ENCODE results near the gene LAMA3.

GRCh38 chr18:23950644-23951043 lies 261.4 kb downstream of the LAMA3 start:
- TF ChIP-seq CTCF (IDR thresholded peaks at IDR 0.05; ENCODE audit: extremely low read depth in 1 of 2, insufficient read depth in 1 of 2, low read depth in 1 of 2, low read length in 2 of 2) (no peak), POLR2A (IDR thresholded peaks at IDR 0.05; ENCODE audit: low read depth, low read length) (no peak), EZH2 (IDR thresholded peaks at IDR 0.05; ENCODE audit: borderline replicate concordance, low read depth, low read length, severe bottlenecking) (no peak), JUN (IDR thresholded peaks at IDR 0.05; ENCODE audit: borderline replicate concordance, insufficient read depth, insufficient read length, low read depth) (no peak), POLR2AphosphoS5 (IDR thresholded peaks at IDR 0.05; ENCODE audit: insufficient read depth, low read depth, low read length) (no peak), GATA2 (IDR thresholded peaks at IDR 0.05; ENCODE audit: insufficient read depth, insufficient read length, low read depth, low read length) (no peak), FOS (IDR thresholded peaks at IDR 0.05; ENCODE audit: borderline replicate concordance, insufficient read depth, low read length) (no peak), MAX (IDR thresholded peaks at IDR 0.05; ENCODE audit: insufficient read depth, insufficient read length) (no peak)

Measured in endothelial cell of umbilical vein (primary cell).